Stimulated activated CD8-positive, alpha-beta memory T cell treated with anti-CD3 and anti-CD28 coated beads, Interleukin-12 subunit alpha, Interleukin-12 subunit beta, amount 100 ng/mL, for 24 hours (primary cell): Measurements from ENCODE around the gene PRDM15.

Experiments used
- DNase-seq: peaks from one replicate; pipeline ENCODE4 v3.0.0-alpha.2; 2020; ENCODE audit errors: extremely low read depth

Gene PRDM15

GRCh38 chr21:41886328-41886727, 7.2 kb upstream of the PRDM15 start:
- no peak for DNase-seq

DNA sequence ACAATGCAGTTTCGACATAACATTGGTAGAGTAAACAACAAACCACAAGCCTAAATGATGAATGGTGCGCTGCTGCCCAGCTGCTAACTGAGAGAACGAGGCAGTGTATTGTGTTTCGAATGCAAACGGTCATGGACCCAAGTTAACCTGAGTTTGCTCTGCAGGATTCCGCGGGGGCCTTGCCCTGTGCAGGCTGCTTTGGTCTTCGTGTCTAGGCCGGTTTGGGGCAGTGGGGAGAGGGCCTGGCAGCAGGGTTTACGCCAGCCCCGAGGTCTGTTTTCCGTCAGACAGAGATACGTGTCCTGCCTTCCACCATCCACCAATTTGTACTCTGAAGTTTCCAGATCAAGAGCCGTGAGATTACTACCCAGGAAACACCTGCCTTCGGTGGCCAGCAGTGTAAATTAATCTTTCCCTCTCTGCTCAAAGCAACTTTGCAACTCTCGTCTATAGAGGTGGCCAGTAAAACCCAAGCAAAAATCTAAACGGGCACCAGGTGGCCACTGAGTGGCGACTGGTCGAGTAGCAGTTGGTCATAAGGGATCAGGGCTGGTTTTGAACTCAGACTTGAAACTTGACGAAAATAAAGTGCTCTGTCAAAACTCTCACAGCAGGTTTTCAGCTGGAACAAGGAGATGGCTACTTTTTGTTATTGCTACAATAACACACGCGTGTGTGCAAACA, 6.3 kb upstream of the PRDM15 start:
- DNase-seq: no peak

GRCh38 chr21:41884501-41885030, 5.4 kb upstream of the PRDM15 start:
- no peak for DNase-seq

- DNase-seq: no peak
These were observed 4.4 kb upstream of the PRDM15 start for GRCh38 chr21:41883582-41883981.

DNA sequence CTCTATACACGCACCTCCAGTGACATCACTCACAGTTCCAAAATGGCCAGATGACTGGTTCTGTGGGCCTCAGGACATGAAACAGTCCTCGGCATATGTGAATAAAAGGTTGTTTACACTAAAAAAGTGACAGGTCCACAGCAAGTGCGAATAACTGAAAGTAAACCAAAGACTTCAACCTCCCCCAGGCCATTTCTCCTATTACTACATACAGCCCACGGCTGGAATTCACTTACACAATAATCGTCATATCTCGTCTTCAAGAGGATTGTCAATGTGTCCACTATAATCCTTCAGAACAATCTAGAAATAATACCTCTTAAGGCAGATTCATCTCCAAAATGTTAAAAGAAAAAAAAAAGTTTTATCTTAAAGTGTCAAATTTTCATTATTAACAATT, 1.9 kb upstream of the PRDM15 start:
- no peak for DNase-seq

DNA sequence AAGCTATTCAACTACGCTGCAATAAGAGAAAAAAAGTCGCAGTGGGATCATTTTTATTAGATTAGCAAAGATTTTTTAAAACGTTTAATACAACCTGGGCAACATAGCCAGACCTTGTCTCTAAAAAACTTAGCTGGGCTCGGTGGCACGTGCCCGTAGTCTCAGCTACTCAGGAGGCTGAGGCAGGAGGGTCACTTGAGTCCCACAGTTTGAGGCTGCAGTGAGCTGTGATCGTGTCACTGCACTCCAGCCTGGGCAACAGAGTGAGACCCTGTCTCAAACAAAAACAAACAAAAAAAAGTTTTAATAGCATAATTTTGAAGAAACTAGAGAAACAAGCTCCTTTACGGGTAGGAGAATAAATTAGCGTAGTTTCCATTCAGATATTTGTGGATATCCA, 1.0 kb upstream of the PRDM15 start:
- DNase-seq: no peak

GRCh38 chr21:41878831-41879189, 334 bp downstream of the PRDM15 start:
- peak; percentile 59 for DNase-seq

GRCh38 chr21:41877901-41878830, 978 bp downstream of the PRDM15 start:
- no peak for DNase-seq

GRCh38 chr21:41876928-41877652, 2.1 kb downstream of the PRDM15 start:
- DNase-seq: no peak

- DNase-seq: no peak
These were observed 2.7 kb downstream of the PRDM15 start for GRCh38 chr21:41876396-41876795.

DNA sequence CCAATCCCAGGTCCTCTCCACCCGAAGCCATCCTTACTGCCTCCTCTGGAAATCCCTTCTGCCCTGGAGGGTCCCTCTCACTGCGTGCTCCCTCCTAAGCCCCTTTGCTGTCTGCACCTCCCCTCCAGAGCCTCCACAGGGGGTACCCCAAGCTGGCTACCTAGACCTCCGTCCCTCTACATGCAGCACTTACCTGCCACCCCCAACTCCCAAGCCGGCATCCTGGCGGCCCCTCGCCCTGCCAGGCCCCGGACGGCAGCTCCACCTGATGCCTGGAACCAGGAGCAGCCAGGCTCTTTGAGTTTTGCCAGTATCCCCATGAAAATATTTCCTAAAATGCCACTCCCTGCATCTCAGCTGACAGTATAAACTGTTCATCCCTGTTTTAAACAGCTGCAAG, 4.1 kb downstream of the PRDM15 start:
- DNase-seq: no peak

GRCh38 chr21:41874611-41875010, 4.5 kb downstream of the PRDM15 start:
- DNase-seq: no peak

GRCh38 chr21:41873426-41873825, 5.7 kb downstream of the PRDM15 start:
- DNase-seq: no peak

- DNase-seq: no peak
These were observed 6.1 kb downstream of the PRDM15 start for GRCh38 chr21:41873005-41873404.

DNA sequence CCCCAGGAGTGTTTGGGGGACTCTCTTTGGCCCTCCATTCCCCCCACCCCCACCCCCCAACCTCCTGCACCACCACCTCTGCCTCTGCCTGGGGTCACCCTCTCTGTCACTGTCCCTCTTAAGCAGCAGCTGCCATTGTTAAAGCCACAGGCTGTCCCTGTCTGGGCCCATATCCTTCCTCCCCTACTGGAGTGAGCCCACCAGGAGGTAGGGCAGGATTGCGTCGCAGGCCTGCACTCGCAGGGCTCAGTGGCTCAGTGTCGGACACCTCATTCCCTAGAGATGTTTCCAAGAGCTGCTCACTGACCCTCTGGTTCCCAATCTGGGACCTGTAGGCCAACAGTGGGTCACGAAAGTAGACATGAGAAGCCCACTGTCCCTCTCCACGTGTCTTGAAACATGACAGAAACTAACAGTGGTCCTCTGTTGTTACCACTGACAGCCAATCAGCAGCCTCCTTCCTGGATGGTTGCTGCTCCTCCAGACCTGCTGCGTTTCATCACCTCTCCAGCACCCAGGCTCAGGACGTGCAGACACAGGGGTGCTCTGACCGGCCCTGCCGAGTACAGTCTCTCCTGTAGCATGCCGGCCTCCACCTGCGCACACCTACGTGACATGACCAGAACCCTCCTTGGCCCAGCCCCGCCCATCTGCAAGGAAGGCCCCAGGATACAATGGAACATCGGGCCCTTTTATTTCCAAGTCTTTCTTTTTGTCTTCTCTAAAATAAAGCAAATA, 7.7 kb downstream of the PRDM15 start:
- no peak for DNase-seq

DNA sequence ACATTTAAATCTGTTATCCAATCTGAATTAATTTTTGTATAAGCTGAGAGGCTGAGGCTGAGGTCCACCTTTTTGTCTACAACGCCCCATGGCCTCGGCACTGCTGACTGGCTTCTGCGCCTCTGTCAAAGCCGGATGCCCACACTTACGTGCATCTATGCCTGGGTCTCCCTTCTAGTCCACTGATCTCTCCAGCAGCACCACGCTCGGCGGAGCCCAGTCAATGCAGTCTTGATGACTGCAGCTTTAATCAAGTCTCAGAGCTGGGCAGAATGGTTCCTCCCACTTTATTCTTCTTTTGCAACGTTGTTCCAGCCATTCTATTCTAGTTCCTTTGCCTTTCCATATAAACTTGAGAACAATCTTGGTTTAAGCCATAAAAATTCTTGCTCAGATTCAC, 9.4 kb downstream of the PRDM15 start:
- DNase-seq: no peak

GRCh38 chr21:41868062-41868710, 11.0 kb downstream of the PRDM15 start:
- DNase-seq: no peak

DNA sequence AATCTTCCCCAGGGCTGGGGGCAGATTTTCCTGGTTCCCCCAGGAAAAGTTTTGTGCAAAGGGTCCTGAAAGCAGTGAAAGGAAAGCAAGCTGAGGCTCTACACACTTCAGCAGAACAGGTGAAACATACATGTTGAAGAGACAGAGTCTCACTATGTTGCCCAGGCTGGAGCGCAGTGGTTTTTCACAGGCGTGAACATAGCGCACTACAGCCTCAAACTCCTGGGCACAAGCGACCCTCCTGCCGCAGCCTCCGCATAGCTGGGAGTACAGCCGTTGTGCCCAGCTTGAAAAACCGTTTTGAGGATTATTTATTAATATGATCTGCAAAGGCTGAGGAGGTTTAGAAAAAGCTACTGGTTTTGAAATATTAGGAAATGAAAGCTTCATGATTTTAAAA, 11.8 kb downstream of the PRDM15 start:
- DNase-seq: no peak

DNA sequence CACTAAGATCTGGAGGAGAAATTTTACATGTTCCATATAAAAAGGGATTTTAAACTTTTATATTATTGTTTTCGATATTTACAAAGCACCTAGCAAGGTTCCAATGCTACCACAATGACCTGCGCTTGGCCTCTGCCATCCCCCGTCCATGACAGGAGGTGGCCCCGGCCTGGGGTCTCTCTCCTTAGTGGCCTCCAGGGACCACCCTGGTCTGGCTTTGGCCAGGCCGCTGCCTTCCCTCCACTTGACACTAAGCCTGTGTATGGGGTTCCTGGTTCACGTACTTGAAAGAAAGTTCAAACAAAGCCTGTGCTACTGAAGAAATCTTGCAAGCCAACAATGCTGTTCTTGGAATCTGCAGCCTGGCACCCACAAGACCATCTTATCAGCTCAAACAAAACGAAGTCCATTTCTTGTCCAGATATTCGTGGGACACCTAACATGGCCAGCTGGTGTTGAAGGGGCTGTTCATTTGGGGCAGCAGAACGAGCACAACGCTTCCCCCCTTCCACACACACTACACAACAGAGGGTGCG, 12.8 kb downstream of the PRDM15 start:
- DNase-seq: no peak

DNA sequence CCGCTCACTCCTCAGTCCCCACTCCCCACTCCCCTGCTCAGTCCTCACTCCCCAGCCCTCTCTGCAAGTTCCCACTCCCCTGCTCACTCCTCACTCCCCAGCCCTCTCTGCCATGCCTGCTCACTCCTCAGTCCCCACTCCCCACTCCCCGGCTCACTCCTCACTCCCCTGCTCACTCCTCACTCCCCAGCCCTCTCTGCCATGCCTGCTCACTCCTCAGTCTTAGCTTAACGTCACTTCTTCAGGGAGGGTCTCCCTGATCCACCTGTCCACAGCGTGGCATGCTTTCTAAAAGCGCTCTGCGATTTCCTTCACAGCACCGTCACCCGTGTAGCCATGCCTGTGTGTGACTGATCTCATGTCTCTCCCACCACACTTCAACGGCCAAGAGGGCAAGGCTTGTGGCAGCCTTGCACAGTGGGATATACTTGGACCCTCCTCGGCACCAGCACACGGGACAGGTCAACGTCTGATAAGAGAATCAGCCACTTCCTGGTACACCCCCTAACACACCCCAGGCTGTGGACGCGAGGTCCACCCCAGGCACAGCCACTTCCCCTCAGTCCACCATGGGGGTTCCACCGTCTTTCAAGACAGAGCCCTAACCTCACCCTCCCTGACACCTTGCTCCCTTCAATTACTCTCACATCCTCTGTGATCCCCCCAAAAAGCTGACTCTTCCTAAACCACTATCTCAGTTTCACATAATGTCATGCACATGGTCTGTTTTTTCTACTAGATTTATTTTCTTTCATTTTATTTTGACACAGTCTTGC, 14.0 kb downstream of the PRDM15 start:
- no peak for DNase-seq
